NCI-H345 treated with DMSO at 0.1 percent for 48 hours (cell line): Measurements from ENCODE around the gene RASSF6.
"Not testable (repeated sequence)": the region's sequence is repeated elsewhere in the genome, so short reads cannot be mapped to it uniquely, and the experiment has no call there.

Experiments used
- DNase-seq: peaks from one replicate; lab custom pipeline; 2025; ENCODE audit not compliant: unreplicated experiment; lab: John Stamatoyannopoulos, UW

The RASSF6 gene

DNA sequence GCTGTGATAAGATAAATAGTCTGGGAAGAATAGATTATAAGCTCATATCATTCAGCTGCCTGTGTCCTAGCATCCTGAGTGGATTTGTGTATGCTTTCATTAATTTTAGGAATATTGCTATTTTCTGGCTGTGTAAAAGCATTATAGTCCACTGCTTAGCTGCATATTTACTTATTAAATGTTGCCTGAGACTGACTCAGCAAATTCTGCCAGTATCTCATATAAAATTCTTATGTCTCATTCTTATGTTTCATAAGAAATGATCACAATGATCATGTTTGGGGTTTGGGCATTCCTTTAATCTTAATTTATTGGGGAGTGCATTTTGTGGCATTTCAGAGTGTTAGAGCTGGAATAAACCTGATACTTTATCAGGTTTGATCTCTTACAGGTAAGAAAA, 34.9 kb downstream of the RASSF6 start:
- no peak for DNase-seq

DNA sequence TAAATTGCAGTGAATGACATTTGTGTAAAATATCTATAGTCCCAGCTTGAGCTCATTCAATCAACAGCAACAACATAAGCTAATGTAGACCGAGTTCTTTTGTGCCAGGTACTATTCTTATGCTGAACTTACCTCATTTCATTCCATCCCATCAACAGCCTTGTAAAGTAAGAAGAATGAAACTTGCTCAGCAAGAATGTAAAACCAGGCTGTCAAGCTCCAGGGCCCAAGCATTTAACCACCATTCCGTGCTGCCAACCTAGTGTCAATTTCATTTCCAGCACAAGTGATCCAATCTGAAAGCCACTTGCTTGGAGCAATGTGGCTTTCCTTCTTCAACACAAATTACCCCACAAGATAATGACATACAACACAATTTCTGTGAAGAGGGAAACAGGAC, 36.6 kb downstream of the RASSF6 start:
- DNase-seq, result no peak

DNA sequence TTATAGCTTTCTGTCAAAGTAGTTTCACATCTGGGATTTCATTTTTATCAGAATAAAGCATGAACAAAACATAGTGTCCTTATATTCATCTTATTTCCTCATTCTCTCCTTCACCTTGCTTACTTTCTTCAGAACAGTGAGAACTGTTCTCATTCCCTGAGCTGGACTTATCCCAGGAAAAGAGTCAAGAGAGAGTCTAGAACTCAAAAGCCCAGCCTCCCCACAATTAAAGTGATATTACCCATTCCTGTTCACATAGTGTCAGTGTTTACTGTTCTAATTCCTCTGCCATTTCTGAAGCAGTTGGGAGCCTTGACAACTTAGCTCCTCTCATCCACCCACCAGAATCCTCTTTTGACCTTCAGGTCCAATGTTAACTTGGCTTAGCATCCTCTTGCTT, 42.9 kb downstream of the RASSF6 start:
- no peak for DNase-seq

DNA sequence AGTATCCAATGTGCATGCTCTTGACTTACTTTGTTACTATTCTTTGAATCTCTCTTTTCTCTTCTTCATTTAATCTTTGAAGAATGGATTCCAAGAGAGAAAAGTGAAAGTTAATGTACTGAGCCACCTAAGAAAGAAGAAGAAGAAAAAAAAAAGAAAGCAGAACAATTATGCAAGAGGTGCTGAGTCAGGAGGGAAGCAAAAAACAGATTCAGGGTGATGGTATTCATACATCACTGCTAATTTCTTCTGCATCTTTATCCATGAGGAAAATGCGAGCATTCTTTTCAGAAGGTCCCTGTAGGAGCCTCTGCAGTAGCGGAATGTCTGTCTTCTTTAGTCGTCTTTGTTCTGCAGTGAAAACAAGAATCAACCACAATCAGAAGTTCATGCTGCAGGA, 43.9 kb downstream of the RASSF6 start:
- no peak for DNase-seq

DNA sequence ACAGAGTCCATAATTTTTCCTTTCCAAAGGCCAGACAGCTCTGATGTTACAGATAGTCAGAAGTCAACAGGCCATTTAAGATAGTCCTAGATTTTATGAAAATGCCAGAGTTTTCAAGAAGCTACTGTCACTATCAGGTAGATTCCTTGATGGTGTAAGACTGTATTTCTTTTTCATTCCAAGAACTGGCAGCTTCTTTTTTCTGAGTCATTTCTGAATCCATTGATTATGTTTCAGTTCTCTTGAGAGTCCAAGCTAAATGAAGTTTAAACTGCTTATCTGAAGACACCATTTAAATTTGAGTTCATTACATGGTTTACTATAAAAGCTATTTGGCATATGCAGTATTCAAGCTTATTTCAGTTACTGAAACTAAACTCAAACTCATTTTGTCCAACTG, 44.6 kb downstream of the RASSF6 start:
- DNase-seq, result no peak

DNA sequence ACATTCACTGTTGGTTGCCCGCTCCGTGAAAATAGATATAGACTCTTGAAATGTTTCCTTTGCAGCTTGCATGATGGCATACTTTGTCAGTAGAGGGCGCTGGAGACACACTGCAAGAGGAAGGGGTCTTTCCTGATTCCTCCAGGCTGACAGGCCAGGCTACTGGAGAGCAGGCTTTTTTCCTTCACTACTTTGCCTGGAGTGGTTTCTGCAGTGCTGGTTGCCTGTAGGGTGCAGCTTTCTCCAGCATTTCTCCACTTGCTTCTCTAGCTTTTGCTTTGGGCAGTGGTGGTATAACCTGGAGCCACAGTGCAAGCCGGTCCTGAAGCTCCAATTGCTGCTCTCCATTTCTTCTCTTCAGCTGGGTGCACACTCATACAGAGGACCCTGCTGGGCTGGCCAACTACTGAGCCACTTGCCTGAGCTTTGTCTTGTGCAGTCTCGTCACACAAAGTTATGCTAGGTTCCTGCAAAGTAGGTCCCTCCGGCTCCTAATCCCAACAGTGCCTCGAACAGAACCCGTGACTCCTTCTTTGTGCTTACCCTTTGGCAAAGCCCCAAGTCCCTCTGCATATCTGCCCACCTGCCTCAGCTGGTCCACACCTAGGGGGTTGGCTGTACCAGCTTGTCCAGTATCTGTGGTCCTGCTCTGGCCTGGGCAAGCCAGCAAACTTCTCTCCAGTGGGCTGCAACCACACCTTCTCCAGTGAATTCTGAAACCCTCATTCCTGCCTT, 46.3 kb downstream of the RASSF6 start:
- DNase-seq, result peak; percentile 53

DNA sequence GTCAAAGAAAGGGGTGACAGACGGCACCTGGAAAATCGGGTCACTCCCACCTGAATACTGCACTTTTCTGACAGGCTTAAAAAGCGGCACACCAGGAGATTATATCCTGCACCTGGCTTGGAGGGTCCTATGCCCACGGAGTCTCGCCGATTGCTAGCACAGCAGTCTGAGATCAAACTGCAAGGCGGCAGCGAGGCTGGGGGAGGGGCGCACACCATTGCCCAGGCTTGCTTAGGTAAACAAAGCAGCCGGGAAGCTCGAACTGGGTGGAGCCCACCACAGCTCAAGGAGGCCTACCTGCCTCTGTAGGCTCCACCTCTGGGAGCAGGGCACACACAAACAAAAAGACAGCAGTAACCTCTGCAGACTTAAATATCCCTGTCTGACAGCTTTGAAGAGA, 69.4 kb downstream of the RASSF6 start:
- not testable (repeated sequence) for DNase-seq

DNA sequence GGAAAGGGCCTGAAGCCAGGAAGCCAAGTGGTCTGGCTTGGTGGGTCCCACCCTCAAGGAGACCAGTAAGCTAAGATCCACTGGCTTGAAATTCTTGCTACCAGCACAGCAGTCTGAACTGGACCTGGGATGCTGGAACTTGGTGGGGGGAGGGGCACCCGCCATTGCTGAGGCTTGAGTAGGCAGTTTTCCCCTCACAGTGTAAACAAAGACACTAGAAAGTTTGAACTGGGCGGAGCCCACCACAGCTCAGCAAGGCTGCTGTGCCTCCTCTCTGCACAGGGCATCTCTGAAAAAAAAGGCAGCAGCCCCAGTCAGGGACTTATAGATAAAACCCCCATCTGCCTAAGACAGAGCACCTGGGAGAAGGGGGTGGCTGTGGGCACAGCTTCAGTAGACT, 75.6 kb downstream of the RASSF6 start:
- no peak for DNase-seq

DNA sequence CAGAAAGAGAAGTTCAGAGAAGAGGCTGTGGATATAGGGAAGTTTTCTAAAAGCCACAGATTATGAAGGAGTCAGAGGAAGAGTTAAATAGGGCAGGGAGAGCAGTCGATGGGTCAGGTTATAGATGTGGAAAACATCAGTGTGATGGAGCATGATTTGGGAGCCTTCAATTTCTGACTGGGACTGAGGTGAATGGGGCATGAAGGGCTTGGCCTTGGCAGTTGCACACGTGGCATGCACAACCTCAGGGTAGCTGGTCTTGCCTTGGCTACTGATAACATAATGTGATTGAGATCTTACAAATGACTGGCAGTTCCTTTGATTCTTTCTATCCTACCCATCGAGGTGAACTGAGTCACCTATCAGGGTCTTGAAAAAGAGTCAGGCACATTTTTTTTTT, 79.0 kb downstream of the RASSF6 start:
- no peak for DNase-seq

DNA sequence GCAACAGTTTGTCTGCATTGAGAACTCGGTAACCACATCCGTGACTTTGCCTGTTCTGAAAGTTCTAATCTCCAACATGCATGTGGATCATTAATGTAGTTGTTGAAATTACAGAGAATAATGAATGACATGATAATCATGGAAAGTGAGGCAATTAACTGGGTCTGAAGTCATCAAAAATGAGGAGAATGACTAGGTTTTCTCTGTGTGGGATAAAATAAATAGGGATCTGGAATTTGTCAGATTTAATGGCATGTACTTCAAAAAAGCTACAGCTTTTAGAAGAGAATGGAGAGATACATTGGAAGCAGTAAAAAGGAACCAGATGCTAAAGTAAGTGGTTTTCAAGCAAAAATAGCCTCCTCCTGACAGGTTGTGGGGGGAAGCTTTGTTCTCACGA, 79.4 kb downstream of the RASSF6 start:
- no peak for DNase-seq

DNA sequence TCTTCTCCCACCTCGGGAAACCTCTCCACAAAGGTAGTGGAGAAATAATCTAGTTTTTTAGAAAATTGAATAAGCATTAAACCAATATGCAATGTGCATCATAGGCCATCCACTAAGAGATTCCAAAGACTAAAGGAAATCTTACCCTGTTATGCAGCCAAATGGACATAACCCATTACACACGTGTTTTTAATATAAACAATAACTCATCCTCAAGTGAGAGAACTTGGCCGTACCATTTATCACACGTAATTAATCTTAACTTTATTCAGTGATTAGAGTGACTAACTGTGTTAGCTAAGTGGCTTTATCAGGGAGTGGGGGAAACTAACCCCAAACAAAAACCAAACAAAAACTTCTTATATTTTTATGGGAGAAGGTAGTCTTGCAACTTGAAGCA, 80.8 kb downstream of the RASSF6 start:
- no peak for DNase-seq

DNA sequence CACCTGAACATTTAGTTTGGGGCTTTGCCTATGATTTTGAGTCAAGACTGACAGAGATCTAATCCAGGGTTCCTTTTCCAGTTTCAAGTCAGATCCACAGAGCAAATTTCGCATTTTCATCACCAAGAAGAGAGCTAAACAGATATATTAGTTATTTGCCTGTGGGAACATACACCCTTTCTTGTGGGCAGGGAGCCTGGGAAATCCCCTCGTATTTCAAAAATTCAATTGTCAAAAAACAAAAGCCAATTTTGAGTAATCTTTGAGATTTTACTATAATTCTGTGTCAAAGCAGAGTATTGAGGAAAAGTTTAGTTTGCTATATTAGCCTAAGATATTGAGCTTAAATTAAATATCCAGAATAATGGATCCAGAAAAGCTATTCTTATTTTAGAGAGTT, 82.1 kb downstream of the RASSF6 start:
- DNase-seq, result no peak

DNA sequence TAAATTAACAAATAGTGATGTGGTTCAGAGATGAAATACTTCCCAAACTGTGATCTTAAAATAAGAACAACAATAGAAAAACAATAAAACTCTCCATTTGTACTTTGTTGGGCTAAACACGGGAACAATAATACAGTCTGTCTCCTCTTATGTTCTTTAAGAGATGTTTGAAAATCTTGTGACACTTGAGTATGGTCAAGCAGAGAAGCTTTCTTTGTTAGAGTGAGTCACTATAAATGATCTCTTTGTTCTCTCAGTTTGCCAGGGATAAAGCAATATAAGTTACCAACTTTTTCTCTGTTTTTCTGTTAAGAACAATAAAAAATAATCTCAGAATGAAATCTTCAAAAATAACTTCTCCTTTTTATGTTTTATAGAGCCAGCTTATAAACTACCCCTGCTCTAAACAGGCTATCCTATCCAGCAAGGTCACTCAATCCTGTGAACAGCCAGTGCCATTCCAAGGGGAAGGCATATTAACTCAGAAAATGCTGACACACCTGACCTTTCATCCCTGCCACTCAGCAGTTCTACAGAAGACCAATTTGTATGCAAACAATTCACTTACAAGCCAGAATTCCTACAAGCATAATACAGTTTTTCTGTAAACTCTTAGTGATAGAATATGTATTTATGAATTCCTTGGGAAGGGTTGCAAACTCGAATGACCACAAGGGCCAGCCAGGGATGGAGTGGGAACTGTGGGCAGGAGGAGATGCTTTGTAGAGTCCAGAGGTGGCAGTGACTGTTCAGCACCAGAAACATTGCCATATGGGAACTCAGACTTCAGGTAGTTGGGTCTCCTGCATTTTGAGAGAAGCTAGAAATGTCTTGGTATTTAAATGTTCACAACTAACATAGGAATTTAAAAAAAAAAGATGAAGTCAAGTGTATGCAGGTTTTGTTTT, 86.5 kb downstream of the RASSF6 start:
- no peak for DNase-seq

DNA sequence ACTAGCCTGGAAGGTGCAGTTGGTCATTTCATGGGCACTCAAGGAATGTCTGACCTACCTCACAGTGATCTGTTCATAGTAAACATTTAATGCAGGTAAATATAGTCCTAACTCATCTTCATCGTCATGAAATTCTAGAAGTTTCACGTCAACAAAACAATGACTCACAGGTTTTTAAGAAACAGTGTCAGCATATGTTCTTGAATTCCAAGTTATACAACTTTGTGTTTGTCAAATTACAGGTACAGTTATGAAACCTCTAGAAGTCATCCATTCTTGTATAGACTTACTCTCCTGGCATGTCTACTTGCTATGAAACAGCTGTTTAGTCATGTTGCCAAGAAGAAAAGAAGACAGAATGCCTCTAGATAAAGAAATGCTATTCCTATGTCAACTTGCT, 92.1 kb downstream of the RASSF6 start:
- no peak for DNase-seq

DNA sequence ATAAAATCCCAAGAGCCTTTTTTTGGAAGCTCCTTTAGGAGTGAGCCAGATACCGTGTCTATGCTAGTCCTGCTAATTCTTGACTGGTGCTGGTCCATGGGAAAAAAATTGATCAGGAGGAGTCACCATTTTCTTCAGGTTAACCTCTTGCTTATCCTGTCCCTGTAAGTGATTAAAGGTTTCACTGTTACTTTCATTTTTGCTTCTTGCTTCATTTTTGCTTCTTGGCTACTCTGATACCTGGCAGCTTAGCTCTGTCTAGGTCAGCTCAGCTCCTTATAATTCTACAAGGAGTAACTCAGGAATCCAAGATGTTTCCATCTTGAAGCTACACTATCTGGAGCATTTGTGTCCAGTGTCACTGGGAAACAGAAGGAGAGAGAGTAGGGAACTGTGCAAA, 93.0 kb downstream of the RASSF6 start:
- DNase-seq, result no peak

DNA sequence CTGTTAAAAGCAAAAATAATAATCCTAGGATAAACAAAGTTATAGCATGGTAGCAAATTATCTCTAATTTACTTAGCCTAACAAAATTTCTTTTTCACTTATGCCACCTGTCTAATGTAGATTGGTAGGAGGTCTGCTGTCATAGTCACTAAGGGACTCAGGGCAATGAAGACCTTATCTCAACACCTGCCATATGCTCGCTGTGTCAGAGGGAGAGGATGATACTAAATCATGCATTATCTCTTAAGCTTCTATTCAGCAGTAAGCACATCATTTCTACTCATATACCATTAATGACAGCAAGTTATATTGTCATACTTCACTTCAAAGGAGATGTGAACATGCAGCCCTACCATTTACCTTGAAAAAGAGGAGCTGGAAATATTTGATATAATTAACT, 94.6 kb downstream of the RASSF6 start:
- DNase-seq, result no peak

DNA sequence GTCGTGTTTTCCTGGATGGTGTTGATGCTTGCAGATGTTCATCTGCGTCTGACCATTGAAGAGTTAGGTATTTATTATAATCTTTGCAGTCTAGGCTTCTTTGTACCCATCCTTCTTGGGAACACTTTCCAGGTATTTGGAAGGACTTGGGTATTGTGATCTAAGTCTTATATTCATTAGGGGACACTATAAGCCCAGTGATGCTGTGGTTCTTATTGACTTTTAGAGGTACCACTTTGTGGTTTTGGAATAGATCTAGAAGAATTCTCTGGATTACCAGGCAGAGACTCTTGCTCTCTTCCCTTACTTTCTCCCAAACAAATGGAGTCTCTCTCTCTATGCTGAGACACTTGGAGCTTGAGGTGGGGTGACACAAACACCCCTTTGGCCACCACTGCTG, 97.1 kb downstream of the RASSF6 start:
- no peak for DNase-seq
